Activated naive CD8-positive, alpha-beta T cell (primary cell): ENCODE measurements around the gene ZNF112.
A peak's percentile ranks its signal among the peaks of the same experiment; 100 is the strongest.
"Not testable (repeated sequence)": the region's sequence is repeated elsewhere in the genome, so short reads cannot be mapped to it uniquely, and the experiment has no call there.

Source experiments
- H3K27ac Mint-ChIP-seq: one replicate; pipeline ENCODE4 v1.8.0; 2021; ENCODE audit warnings: mixed read lengths
- H3K27me3 Mint-ChIP-seq: one replicate; pipeline ENCODE4 v1.8.0; 2021; ENCODE audit warnings: mixed read lengths
- H3K36me3 Mint-ChIP-seq: one replicate; pipeline ENCODE4 v1.8.0; 2021; ENCODE audit warnings: mixed read lengths
- H3K4me1 Mint-ChIP-seq: one replicate; pipeline ENCODE4 v1.8.0; 2021; ENCODE audit warnings: low read depth, mixed read lengths
- H3K4me3 Mint-ChIP-seq: one replicate; pipeline ENCODE4 v1.8.0; 2021; ENCODE audit warnings: mild to moderate bottlenecking, mixed read lengths
- H3K9me3 Mint-ChIP-seq: one replicate; pipeline ENCODE4 v1.8.0; 2021; ENCODE audit warnings: low read depth, mixed read lengths

ZNF112 gene

DNA sequence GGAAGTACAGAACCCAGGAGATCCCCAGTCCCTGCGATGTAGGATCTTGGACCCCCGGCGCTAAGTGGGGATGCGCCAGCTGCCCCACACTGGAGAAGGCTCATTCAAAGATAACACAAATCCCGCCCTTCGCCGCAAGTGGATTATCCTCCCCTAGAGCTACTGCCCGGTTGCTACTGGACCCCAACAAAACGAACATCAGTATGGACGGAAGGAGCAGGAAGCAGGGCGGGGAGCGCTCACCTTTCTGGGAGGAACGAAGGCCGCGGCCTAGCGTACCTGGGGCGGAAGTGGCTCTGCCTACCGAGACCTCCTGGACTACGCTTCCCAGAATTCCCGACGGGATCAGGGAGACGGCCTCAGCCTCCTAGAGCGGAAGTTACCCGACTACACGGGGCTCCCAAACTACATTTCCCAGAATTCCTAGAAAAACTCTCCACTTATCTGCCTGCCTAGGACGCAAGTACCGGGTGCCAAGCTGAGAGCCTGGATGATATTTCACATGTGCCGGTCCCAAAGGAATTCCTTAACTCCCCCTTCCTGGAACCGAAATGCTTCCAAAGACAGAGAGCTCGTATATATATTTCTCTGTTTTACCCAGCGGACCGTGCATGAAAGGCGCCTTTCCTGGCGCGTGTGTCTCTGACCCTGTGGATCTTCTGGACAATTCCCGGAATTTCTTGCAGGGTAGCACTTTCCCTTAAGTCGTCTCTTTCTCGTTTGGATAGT is at the start of gene ZNF112:
ZNF112 (minus strand) TSS at position 298 of the 729 bp plus-strand sequence. CDS start 16,141 bp downstream, outside the sequence.
- H3K4me3 Mint-ChIP-seq, result peak within 1 kb of the TSS; percentile 65
- peaks cover 48% of the 10 kb centered on the region for H3K9me3 Mint-ChIP-seq
- peaks cover 7% of the 10 kb centered on the region for H3K4me1 Mint-ChIP-seq
- no peak within 1 kb of the TSS for H3K27ac Mint-ChIP-seq
- H3K27me3 Mint-ChIP-seq, result peaks cover 8% of the 10 kb centered on the region
- H3K36me3 Mint-ChIP-seq, result peaks cover 26% of the 10 kb centered on the region

DNA sequence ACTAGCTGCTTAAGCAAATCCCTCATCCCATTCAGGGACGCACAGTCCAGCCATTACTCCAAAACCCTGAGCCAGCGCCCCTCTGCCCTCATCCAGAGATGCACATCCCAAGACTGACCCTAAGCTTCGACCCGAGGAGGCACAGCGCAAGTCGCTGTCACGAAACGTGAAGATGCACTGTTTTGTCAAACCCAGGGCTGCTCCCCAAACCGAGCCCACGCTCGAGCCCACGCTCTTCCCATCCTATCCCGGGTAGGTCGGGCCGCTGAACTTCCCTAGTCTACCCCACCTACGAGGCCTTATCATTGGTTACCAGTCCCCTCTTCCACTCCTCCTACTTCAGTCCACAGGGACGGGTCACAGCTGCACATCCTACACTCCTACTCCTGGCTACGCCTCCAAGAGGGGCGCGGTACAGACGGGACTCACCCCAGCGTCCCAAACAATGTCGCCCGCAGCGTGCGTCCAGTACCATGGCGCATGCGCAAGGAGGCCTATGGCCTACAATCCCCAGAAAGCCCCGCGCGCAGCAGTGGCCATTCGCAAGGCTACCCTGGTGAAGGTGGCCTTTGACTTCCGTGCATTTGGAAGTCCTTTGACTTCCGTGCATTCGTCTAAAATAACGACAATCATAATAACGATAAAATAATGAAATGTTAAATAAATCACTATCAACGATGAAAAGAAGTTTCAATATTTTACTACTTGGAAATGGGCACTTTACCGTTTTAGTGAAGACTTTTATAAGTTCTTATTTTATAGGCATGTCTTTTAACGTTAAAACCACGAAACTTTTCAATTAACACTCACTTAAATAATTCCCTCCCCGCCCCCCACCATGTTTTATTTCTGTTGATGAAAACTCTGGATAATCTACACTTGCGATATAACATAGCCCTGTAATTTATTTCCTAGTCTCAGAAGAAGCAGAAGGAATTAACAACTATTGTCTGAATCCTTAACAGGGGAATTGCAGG is 44.9 kb upstream of the ZNF112 start, which contains the start of gene ZNF285:
ZNF285 (minus strand) TSS at position 470 of the 977 bp plus-strand sequence. CDS start 4,395 bp downstream, outside the sequence.
- peak within 1 kb of the TSS; percentile 99 for H3K4me3 Mint-ChIP-seq
- H3K4me1 Mint-ChIP-seq, result peaks cover 15% of the 10 kb centered on the region
- peak within 1 kb of the TSS; percentile 87 for H3K27ac Mint-ChIP-seq
- H3K27me3 Mint-ChIP-seq, result peaks cover 5% of the 10 kb centered on the region
- H3K36me3 Mint-ChIP-seq, result peaks cover 40% of the 10 kb centered on the region
- H3K9me3 Mint-ChIP-seq, result peaks cover 26% of the 10 kb centered on the region

DNA sequence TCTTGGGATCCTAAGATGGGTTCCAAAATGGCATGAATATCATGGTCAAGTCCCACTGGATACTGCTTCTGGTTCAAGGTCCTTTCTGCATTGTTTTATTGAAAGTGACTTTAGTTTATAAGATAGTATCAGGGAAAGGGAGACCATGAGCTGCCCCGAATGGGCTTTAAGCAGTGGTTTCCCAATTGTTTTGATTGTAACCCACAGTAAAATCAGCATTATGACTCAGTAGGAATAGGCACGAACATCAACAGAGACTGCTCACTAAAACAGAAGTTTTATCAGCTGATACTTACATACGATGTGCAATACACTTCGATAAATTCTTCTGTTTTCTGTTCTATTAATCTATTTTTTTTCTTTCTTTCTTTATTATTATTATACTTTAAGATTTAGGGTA is 32.8 kb upstream of the ZNF112 start:
- H3K27me3 Mint-ChIP-seq, H3K4me1 Mint-ChIP-seq, H3K4me3 Mint-ChIP-seq, H3K27ac Mint-ChIP-seq: not testable (repeated sequence)
- H3K9me3 Mint-ChIP-seq, result peaks cover 43% of the 10 kb centered on the region
- peaks cover 73% of the 10 kb centered on the region for H3K36me3 Mint-ChIP-seq

DNA sequence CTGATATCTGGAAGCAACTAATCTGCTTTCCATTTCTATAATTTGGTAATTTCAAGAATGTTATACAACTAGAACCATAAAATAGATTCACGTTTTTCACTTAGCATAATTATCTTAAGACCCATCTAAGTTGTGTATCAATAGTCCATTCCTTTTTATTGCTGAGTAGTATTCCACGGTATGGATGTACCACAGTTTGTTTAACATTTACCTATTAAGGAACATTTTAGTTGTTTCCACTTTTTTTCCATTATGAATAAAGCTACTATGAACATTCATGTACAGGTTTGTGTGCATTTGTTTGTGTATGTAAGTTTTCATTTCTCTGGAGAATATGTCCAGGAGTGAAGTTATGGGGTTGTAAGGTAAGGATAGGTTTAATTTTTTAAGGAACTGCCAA is 18.3 kb upstream of the ZNF112 start:
- Mint-ChIP-seq H3K27me3 (peaks cover 2% of the 10 kb centered on the region), H3K4me1 (no peaks in the 10 kb centered on the region), H3K36me3 (peaks cover 11% of the 10 kb centered on the region), H3K27ac (no peak overlapping the region), H3K9me3 (peaks cover 19% of the 10 kb centered on the region), H3K4me3 (no peak overlapping the region)

DNA sequence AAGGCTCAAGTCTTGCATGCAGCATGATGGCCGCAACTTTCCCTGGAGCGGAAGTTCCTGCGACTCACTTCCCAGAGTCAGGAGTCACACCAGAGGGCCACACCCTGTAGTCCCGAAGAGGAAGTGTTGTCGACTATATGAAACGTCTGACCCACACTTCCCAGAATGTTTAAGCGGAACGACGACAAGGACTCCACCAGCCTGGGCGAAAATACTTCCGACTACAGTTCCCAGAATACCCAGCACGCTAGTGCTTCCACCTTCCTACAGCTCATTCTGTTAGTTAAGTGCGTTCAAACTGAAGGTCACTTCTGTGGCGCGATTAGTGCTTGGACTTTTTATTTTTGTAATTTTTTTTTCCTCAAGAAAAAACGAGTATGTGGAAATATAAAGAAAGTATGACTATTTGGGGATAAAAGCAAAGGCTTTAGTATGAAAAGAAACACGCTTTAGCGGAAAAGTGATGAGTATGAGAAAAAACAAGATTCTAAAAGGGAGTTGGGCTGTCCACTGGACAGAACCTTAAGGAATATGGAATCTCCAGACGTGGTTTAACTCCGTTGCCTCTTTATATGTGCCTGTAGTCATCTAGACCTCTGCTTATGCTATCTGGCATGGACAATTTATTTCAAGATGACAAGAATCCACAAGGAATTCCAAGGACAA is 15.5 kb upstream of the ZNF112 start:
- Mint-ChIP-seq H3K27me3 (no peaks in the 10 kb centered on the region), H3K27ac (no peak overlapping the region), H3K4me1 (no peaks in the 10 kb centered on the region), H3K36me3 (peaks cover 10% of the 10 kb centered on the region), H3K4me3 (no peak overlapping the region), H3K9me3 (peaks cover 18% of the 10 kb centered on the region)

DNA sequence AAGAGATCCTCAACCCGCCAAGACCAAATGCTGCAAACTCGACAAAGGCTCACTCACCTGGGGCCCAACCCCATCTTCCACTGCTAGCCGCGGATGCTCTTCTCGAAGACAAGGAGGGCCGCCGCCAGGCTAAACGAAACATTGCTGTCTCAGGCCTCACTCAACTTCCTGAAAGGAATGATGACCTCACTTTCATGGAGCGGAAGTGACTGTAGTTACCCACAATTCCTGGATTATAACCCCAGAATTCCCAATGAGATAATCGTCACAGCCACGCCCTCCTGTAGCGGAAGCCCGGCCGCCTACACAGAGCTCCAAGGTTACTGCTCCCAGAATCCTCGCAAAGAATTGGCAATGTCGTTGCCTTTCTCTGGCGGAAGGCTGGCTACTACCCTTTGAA is 10.5 kb upstream of the ZNF112 start:
- H3K36me3 Mint-ChIP-seq, result peaks cover 11% of the 10 kb centered on the region
- H3K27me3 Mint-ChIP-seq, result no peaks in the 10 kb centered on the region
- H3K9me3 Mint-ChIP-seq, result peaks cover 30% of the 10 kb centered on the region
- no peak overlapping the region for H3K4me3 Mint-ChIP-seq
- no peaks in the 10 kb centered on the region for H3K4me1 Mint-ChIP-seq
- no peak overlapping the region for H3K27ac Mint-ChIP-seq

DNA sequence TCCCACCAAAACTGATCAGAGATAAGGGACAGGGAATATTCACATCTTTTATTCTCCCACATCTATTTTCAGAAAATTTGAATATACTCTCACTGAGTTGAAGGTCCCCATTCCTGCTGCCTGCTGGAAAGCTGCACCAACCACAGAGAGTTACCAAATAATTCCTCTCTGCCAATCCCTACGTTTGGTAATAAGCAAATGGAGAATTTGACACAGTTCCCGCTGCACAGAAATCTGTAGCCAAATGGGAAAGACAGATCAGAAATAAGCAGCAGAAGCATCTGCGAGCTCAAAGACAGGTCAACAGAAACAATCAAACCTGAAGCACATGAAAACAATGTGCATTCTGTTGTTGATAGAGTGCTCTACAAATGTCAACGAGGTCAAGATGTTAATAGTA is 9.9 kb downstream of the ZNF112 start:
- no peaks in the 10 kb centered on the region for H3K4me1 Mint-ChIP-seq
- H3K9me3 Mint-ChIP-seq, result peaks cover 36% of the 10 kb centered on the region
- H3K27me3 Mint-ChIP-seq, result no peaks in the 10 kb centered on the region
- H3K36me3 Mint-ChIP-seq, result peaks cover 15% of the 10 kb centered on the region
- no peak overlapping the region for H3K27ac Mint-ChIP-seq
- H3K4me3 Mint-ChIP-seq, result no peak overlapping the region

DNA sequence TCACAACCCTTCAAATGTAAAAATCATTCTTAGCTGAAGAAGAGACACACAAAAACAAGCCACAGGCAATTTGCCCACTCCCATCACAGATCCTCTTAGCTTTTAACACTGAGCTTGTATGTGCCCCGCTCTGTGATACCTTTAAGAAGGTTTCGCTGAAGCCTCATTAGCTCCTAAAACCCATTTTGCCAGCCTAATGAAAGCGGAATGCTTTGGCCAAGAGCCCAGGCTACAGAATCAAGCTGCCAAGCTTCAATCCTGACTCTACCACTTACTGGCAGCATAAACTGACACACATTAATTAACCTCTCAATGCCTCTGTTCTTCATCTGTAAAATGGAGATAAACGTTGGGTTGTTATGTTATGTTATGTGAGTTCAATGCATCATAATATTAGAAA is 10.5 kb downstream of the ZNF112 start:
- no peak overlapping the region for H3K4me3 Mint-ChIP-seq
- peaks cover 39% of the 10 kb centered on the region for H3K9me3 Mint-ChIP-seq
- H3K27me3 Mint-ChIP-seq, result no peaks in the 10 kb centered on the region
- H3K4me1 Mint-ChIP-seq, result no peaks in the 10 kb centered on the region
- no peak overlapping the region for H3K27ac Mint-ChIP-seq
- peaks cover 15% of the 10 kb centered on the region for H3K36me3 Mint-ChIP-seq

DNA sequence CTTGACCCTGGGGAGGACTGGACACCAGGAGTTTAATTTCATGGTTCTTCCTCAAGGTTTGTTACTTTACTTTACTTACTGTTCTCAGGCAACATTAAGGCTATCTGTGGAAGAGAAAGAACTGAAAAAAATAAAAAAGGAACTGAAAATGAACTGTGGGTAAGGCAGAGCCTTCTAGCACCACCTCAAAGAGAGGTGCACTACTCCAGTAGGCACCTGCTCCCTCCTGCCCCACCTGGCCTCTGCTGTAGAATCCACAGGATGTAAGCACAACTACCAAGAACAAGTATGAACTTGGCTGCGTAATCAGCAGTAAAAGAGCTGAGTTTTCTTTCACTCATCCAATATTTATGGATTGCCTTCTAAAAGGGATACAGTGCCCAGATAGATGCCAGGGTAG is 12.2 kb downstream of the ZNF112 start:
- H3K27ac Mint-ChIP-seq, result no peak overlapping the region
- H3K4me1 Mint-ChIP-seq, result no peaks in the 10 kb centered on the region
- peaks cover 31% of the 10 kb centered on the region for H3K9me3 Mint-ChIP-seq
- H3K36me3 Mint-ChIP-seq, result peaks cover 5% of the 10 kb centered on the region
- H3K4me3 Mint-ChIP-seq, result no peak overlapping the region
- no peaks in the 10 kb centered on the region for H3K27me3 Mint-ChIP-seq

DNA sequence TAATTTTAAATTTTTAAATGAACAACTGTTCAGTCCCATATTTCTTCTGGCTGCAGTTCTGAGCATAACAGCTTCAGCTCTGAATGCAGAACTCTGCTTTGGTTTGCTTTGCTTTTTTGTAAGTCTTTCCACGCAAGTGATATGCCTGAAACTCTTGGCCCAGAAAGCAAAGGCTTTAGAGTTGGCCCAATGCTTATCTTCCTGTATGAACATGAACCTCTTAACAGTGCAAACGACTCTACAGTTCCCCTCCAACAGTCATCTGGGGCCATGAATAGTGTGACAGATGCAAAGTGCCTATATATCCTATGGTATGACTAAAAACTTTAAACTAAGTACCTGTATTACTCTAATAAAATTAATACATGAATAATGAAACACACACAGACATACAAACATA is 14.7 kb downstream of the ZNF112 start:
- H3K27ac Mint-ChIP-seq, result no peak overlapping the region
- H3K9me3 Mint-ChIP-seq, result peaks cover 29% of the 10 kb centered on the region
- no peak overlapping the region for H3K4me3 Mint-ChIP-seq
- H3K27me3 Mint-ChIP-seq, result no peaks in the 10 kb centered on the region
- peaks cover 10% of the 10 kb centered on the region for H3K36me3 Mint-ChIP-seq
- no peaks in the 10 kb centered on the region for H3K4me1 Mint-ChIP-seq

DNA sequence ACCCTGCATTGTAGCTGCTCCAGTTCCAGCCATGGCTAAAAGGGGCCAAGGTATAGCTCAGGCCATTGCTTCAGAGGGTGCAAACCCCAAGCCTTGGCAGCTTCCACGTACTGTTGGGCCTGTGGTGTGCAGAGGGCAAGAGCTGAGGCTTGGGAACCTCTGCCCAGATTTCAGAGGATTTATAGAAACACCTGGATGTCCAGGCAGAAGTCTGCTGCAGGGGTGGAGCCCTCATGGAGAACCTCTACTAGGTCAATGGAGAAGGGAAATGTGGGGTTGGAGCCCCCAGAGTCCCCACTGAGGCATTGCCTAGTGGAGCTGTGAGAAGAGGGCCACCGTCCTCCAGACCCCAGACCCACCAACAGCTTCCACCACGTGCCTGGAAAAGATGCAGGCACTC is 21.8 kb downstream of the ZNF112 start:
- not testable (repeated sequence) for H3K4me3 Mint-ChIP-seq, H3K27me3 Mint-ChIP-seq, H3K4me1 Mint-ChIP-seq, H3K27ac Mint-ChIP-seq
- peaks cover 37% of the 10 kb centered on the region for H3K9me3 Mint-ChIP-seq
- H3K36me3 Mint-ChIP-seq, result peaks cover 23% of the 10 kb centered on the region

DNA sequence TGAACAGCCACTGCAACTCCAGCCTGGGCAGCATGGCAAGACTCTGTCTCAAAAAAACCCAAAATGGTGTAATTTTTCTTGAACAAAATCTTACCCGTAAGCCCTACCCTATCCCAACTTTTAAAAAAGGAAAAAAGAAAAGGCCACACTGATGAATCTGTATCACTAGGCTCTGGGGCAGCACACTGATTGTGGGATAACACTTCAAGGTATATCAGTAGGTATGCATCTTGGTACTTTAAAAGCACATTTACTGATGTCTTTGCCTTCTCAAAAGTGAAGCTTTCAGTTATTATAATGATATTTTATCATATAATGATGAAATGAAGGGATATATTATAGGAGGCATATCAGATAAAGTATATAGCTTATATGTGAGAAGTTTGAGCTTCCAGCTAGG is 24.3 kb downstream of the ZNF112 start:
- Mint-ChIP-seq H3K27ac (no peak overlapping the region), H3K9me3 (peaks cover 38% of the 10 kb centered on the region), H3K36me3 (peaks cover 22% of the 10 kb centered on the region), H3K4me3 (no peak overlapping the region), H3K27me3 (peaks cover 1% of the 10 kb centered on the region), H3K4me1 (no peaks in the 10 kb centered on the region)

DNA sequence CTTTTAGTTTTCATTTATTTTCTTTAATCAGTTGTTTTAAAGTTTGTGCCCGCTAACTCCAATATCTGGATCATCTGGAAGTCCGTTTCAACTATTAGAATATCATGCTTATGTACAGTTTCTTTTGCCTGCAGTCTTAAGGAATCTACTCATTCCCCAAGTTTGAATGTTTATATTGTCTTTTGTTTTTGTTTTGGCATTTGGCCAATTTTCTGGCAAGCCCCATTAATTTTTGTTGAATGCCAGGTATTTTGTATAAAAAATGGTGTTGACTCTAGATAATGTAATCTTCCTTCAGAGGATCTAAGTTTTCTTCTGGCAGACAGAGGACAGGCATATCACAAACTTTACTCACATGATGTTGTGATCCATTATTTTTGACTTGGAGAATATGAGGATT is 40.6 kb downstream of the ZNF112 start:
- Mint-ChIP-seq H3K4me3 (no peak overlapping the region), H3K4me1 (no peaks in the 10 kb centered on the region), H3K27ac (no peak overlapping the region), H3K9me3 (peaks cover 38% of the 10 kb centered on the region), H3K36me3 (peaks cover 19% of the 10 kb centered on the region), H3K27me3 (peaks cover 9% of the 10 kb centered on the region)

DNA sequence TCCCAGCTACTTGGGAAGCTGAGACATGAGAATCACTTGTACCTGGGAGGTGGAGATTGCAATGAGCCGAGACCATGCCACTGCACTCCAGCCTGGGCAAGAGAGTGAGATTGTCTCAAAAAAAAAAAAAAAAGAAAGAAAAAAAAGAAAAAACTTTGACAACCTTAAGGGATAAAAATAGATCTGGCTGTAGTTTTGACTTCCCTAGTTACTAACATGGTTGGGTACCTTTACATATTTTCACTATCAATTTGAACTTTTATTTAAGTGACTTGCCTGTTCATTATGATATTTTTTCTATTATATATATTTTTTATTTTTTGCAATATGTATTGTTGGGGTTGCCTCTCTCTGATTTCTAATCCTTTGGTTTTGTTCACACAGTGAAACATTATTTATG is 43.2 kb downstream of the ZNF112 start:
- peaks cover 25% of the 10 kb centered on the region for H3K9me3 Mint-ChIP-seq
- H3K27me3 Mint-ChIP-seq, result peaks cover 16% of the 10 kb centered on the region
- peaks cover 17% of the 10 kb centered on the region for H3K36me3 Mint-ChIP-seq
- H3K27ac Mint-ChIP-seq, result no peak overlapping the region
- H3K4me3 Mint-ChIP-seq, result no peak overlapping the region
- H3K4me1 Mint-ChIP-seq, result no peaks in the 10 kb centered on the region

DNA sequence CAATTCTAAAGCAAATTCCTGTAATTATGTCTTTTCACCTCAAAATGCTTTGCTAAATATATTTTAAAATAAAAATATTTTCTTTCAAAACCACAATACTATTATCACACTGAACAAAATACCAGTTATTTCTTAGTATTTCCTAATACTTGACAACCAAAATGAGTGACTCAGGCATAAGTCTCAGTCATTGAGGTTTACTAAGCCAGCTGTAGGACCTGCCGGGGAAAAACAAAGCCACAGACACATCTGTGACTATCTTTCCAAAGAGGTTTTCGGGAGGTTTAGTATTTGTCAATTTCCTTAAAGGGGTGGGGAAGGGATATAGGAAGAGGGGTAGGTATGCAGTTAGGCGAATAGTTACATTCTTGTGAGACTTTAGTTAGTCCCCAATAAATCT is 48.5 kb downstream of the ZNF112 start:
- Mint-ChIP-seq H3K27ac (no peak overlapping the region), H3K9me3 (peaks cover 8% of the 10 kb centered on the region), H3K27me3 (peaks cover 9% of the 10 kb centered on the region), H3K36me3 (peaks cover 11% of the 10 kb centered on the region), H3K4me1 (peaks cover 19% of the 10 kb centered on the region), H3K4me3 (no peak overlapping the region)
